ENCODE measurements around the gene SRP68. TPM values are rescaled to one million over a fixed set of nuclear protein-coding genes. Genes with fewer than 3 reads are reported as not detected.

The SRP68 gene
- total RNA-seq, 2 experiments from 2014 or later = 106 to 108 TPM

GRCh38 chr17:76075364-76076145 lies 3.2 kb upstream of the SRP68 start:
- no peak for TF ChIP-seq CTCF (IDR thresholded peaks at IDR 0.05)
- intact Hi-C loops (cut with DNase I, micrococcal nuclease) = no loop called here
- H3K4me1 Mint-ChIP-seq (ENCODE audit: low read depth) = peaks cover 66% of the 10 kb centered on the region
- ChIA-PET CTCF (interaction anchor here (0.7 kb wide), 1 partner anchor 204 kb away, joined by 3 read pairs; no protein-coding TSS in a partner anchor), POLR2A (interaction anchor here (0.8 to 1.3 kb wide), 3 partner anchors 12 to 47 kb away, joined by 4 to 6 read pairs (median 4); partner anchors contain the start of gene EXOC7)
- H3K4me3 Mint-ChIP-seq = peak overlapping the region; percentile 77
- Histone ChIP-seq H3K9me3 (ENCODE audit: control insufficient read depth in 1 of 2, insufficient read depth in 1 of 2, low read length in 2 of 2) (peaks cover 0 to 20% of the 10 kb centered on the region in 2 experiments), H3K4me3 (ENCODE audit: low read length) (peak overlapping the region; percentile 41), H3K36me3 (ENCODE audit: insufficient read depth, low read length) (no peaks in the 10 kb centered on the region), H3K4me1 (ENCODE audit: insufficient read depth, low read length) (peaks cover 71% of the 10 kb centered on the region), H3K27me3 (ENCODE audit: control insufficient read depth in 1 of 2, insufficient read depth in 2 of 2, low read length in 2 of 2) (peaks cover 33 to 35% of the 10 kb centered on the region in 2 experiments), H3K27ac (ENCODE audit: low read depth in 1 of 2, low read length in 2 of 2) (no peak overlapping the region)
- H3K36me3 Mint-ChIP-seq (ENCODE audit: low read depth) = peaks cover 10% of the 10 kb centered on the region
- H3K9me3 Mint-ChIP-seq = no peaks in the 10 kb centered on the region
- no peak for ATAC-seq (ENCODE audit: poor library complexity)
- peaks cover 40% of the 10 kb centered on the region for H3K27me3 Mint-ChIP-seq
- H3K27ac Mint-ChIP-seq = peak overlapping the region; percentile 56
- peak in 3 of 14 experiments; percentile 23 to 48 (median 40) for DNase-seq

GRCh38 chr17:76074390-76075363 lies 2.4 kb upstream of the SRP68 start, which contains the start of gene GALR2:
Gene GALR2 (plus strand): TSS chr17:76074781. CDS start chr17:76074884, 103 bp downstream.
- no peak within 1 kb of the TSS for H3K4me3 ChIP-seq (ENCODE audit: low read length)
- CTCF ChIA-PET = no interaction called here
- intact Hi-C loops (cut with DNase I, micrococcal nuclease) = no loop called here

More at GRCh38 chr17:76074390-76075363, 2.4 kb upstream of the SRP68 start, which contains the start of gene GALR2:
- Histone ChIP-seq H3K27me3 (ENCODE audit: control insufficient read depth in 1 of 2, insufficient read depth in 2 of 2, low read length in 2 of 2) (peaks cover 33 to 35% of the 10 kb centered on the region in 2 experiments), H3K4me1 (ENCODE audit: insufficient read depth, low read length) (peaks cover 72% of the 10 kb centered on the region), H3K36me3 (ENCODE audit: insufficient read depth, low read length) (peaks cover 6% of the 10 kb centered on the region), H3K27ac (ENCODE audit: low read depth in 1 of 2, low read length in 2 of 2) (no peak within 1 kb of the TSS), H3K9me3 (ENCODE audit: control insufficient read depth in 1 of 2, insufficient read depth in 1 of 2, low read length in 2 of 2) (peaks cover 0 to 20% of the 10 kb centered on the region in 2 experiments)
- Mint-ChIP-seq H3K4me1 (ENCODE audit: low read depth) (peaks cover 67% of the 10 kb centered on the region), H3K9me3 (no peaks in the 10 kb centered on the region), H3K27me3 (peaks cover 40% of the 10 kb centered on the region), H3K4me3 (peak within 1 kb of the TSS; percentile 77), H3K27ac (peak within 1 kb of the TSS; percentile 56), H3K36me3 (ENCODE audit: low read depth) (peaks cover 18% of the 10 kb centered on the region)
- TF ChIP-seq CTCF (IDR thresholded peaks at IDR 0.05) = no peak
- POLR2A ChIA-PET = interaction anchor here (1.1 kb wide), 1 partner anchor 46 kb away, joined by 4 read pairs; no protein-coding TSS in a partner anchor
- ATAC-seq (ENCODE audit: poor library complexity) (no peak), DNase-seq (peak in 2 of 14 experiments; percentile 24 to 32)
